GM19351 (cell line): ENCODE data around the gene MVD.

ENCODE experiments used
- ATAC-seq: cut with Tn5 transposase; IDR thresholded peaks from one replicate; pipeline ENCODE4 v1.9.1; 2021; ENCODE audit warnings: mild to moderate bottlenecking, moderate library complexity; ENCODE audit not compliant: unreplicated experiment

Gene MVD

DNA sequence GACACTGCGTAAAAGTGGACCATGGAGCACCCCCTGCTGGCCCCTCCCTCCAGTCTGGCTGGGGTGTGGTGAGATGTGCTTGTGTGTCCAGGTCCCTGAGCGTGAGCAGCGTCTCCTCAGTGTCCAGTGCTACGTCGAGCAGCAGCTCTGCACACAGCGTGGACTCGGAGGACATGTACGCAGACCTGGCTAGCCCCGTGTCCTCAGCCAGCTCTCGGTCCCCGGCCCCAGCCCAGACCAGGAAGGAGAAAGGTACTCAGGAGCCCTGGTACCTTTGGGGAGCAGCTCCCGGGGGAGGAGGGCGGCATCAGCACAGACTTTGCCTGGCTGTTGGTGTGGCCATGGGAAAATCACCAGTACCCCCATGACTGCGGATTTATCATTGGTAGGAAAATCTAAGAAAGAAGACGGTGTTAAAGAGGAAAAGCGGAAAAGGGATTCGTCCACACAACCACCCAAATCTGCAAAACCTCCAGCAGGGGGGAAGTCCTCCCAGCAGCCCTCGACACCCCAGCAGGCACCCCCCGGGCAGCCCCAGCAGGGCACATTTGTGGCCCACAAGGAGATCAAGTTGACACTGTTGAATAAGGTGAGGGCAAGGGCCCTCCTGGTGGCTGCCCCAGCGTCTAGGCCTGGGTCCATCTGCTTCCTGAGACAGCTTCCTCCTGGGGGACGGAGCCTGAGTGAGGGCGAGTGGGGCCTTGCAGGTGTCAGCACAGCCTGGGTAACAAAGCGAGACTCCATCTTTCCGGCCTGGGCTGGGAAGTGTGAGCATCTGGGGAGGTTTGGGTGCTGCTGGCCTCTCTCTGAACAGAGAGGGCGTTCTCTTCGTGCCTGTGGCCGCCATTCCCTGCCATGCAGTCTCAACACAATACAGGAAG, 35.1 kb downstream of the MVD start:
- ATAC-seq = no peak

GRCh38 chr16:88626646-88627045, 36.2 kb downstream of the MVD start:
- ATAC-seq = no peak

- no peak for ATAC-seq
Observed at GRCh38 chr16:88624977-88625576, 37.8 kb downstream of the MVD start.

GRCh38 chr16:88624481-88624880, 38.4 kb downstream of the MVD start:
- no peak for ATAC-seq

DNA sequence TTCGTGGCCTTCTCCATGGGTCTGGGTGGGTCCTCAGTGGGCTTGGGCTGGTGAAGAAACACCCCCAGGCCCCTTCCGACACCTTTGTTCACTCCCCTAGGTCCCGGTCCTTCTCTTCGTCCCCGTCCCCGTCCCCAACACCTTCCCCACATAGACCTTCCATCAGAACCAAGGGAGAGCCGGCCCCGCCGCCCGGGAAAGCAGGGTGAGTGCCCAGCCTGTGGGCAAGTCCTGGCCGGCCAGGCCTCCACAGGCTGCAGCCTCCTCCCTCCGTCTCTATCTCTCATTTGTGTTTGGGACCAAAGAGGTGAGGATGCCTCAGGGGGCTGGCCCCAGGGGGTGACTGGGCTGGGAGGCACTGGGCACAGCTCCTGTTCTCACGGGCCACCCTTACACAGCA, 39.0 kb downstream of the MVD start:
- ATAC-seq = no peak

- ATAC-seq = no peak
Observed at GRCh38 chr16:88622866-88623265, 40.0 kb downstream of the MVD start.

DNA sequence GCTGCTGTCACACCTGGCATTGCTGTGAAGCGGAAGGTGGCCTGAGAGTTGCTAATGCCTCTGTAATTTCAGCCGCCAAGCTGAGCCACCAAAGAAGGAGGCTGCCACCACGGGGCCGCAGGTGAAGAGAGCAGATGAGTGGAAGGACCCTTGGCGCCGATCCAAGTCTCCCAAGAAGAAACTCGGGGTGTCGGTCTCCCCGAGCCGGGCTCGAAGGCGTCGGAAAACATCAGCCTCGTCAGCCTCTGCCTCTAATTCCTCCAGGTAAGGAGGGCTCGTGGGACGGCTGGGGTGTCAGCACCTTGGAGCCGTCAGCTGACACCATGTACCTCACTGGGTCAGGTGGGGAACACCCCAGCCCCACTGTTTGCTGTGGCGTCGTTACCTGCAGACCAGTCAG, 40.8 kb downstream of the MVD start:
- ATAC-seq = no peak

DNA sequence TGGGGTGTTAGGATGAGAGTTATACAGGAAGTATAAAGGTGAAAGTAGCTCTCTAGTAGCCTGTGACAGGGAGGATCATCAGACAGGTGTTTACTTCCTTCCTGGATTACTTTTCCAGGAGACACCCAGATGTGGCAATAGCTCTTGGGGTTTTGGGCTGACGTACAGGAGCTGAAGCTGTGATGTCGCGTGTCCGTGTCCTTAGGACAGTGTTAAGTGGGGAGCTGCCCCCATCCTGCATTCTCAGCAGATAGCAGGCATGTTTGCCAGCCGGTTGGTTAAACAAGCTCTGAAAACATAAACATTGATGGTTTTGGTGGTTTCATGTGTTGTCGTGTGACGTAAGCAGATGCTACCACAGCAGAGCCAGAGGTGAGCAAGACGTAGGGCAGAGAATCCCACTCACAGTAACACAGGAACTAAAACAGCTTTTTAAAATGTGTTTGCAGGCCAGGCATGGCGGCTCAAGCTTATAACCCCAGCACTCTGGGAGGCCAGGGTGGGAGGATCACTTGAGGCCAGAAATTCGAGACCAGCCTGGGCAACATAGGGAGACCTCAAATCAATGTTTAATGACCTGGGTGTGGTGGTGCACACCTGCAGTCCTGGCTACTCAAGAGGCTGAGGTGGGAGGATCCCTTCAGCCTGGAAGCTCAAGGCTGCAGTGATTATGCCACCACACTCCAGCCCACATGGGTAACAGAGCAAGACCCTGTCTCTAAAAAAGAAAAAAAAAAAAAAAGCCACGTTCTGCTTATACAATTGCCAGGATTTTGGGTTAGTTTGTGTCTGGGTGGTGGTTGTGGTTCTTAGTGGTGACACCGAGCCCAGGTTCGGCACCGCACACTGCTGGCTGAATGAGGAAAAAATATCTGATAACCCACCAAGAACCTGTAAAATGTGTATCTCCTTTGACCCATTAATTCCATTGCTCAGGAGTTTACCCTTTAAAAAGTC, 42.8 kb downstream of the MVD start:
- no peak for ATAC-seq

- no peak for ATAC-seq
Observed at GRCh38 chr16:88618956-88619667, 43.8 kb downstream of the MVD start.

DNA sequence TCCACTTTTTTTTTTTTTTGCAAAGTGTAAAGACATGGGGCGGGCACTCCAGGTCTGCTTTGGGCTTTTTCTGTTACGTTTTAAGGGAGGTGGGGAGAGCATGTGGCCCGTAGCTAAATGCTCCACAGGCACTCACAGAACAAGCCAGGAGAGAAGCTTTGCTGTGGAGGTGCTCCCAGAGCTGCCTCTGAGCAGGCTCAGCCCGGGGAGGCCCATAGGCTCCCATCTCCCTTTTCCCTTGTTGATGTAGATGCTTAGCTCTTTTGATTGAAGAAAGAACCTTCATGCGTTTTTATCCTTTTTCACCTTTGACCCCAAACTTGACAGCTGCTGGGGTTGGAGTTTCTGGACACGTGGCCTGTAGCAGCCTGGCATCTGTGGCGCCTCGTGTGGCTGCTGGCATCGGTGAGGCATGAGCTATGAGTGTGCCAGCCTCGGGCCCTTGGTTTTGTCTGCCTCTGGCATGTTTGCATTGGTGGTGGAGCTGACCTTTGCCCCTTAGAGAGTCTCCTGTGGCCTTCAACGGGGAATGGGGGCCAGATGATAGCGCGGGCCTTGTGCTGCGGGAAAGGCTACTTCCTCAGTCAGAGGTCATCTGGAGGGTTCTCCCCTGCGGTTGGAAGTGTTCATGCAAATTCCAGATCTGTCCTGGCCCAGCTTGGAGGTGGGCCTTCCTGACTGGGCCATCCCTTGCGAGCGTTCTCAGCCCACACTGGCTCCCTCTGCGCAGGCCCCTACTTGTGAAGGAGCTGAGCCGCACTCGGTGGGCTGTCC, 44.5 kb downstream of the MVD start:
- no peak for ATAC-seq

GRCh38 chr16:88617268-88618031, 45.4 kb downstream of the MVD start:
- ATAC-seq = no peak

- no peak for ATAC-seq
Observed at GRCh38 chr16:88616736-88617135, 46.2 kb downstream of the MVD start.

DNA sequence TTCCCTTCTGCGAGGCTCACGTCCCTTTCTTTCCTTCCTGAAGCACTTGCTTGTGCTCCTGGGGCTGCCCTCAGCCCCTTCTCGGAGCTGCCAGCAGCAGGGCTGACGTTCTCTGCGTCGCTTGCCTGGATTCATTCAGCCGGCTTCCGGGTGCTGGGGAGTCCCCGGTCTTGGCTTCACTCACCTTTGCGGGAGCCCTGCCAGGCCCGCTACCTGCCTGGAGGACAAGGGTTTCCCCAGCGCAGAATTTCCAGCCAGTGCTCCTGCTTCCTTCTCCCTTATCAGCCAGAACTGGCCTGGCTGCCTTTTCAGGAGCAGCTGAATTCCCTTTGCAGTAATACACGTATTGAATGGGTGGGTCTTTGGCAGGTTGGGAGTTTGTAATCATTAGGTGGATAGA, 46.6 kb downstream of the MVD start:
- no peak for ATAC-seq

DNA sequence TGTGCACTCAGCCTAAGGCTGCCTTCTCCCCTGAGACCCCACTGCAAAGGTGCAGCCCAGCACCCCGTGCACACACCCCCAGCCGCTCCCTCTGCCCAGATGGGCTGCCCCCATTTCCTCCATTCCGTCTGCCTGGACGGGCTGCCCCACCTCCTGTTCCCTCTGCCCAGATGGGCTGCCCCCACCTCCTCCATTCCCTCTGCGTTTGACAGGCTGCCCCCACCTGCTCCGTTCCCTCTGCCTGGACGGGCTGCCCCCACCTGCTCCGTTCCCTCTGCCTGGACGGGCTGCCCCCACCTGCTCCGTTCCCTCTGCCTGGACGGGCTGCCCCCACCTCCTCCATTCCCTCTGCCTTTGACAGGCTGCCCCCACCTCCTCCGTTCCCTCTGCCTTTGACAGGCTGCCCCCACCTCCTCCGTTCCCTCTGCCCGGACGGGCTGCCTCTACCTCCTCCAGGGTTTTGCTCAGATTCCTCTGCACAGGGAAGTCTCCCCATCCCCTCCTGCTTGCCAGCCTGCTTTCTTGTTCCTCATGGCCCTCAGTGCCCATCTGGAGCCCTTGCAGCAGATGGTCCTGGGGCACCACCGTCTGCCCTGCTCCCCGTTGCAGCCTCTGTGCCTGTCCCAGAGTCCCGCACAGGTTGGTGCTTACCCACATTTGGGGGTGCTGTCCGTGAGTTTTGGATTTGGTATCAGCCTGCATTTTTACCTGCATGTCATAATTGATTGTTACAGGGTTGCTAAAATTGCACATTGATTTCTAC, 47.9 kb downstream of the MVD start:
- ATAC-seq = no peak

DNA sequence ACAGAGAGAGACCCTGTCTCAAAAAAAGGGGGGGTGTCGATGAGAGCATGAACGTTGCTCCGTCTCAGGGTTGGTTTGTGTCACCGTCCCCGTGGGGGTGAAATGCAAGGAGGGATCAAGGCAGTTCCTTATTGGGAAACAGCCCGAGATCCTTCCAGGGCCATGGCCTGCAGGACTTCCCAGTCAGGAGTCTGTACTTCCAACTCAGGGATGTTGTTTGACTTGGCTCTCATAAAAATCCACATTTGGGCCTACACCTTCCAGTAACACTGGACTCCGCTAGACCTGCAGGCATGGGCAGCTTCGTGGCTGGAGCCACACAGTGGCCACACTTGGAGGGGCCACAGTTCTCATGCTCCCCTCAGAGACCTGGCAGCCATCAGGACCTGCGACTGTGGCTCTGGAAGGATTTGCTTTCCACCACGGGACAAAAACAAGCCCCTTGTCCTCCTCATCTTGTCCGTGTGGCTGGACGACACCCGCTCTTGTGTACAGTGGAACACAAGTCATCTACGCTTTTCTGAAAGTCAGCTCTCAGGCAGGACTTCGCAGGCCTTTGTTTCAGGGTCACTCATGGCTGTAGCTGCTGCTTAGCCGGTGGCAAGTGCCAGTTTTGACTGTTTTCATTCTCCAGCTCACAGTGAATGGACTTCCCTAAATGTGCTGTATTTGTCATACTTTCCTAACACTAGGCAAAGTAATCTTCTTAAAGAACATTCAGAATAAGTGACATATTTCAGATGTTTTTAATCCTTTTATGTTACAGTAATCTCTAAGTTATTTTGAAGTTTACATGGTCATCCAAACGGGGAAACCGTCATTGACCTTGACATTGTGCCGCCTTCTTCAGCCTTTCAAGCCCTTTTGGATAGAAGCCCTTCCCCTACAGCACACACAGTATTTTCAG, 48.7 kb downstream of the MVD start:
- no peak for ATAC-seq

DNA sequence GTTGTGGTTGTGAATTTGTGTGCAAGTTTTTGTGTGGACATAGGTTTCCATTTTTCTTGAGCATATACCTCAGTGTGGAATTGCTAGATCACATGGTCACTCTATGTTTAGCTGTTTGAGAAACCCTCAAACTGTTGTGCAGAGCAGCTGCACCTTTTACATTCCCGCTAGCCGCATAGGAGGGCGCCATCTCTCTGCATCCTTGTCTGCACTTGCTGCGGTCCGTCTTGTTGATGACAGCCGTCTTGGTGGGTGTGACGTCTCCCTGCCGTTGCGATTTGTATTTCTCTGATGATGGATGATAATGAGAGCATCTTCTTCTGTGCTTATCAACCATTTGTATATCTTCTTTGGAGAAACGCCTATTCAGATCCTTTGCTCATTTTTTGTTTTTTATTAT, 49.6 kb downstream of the MVD start:
- ATAC-seq = no peak
